ENCODE data around the gene GRK5. TPM values are rescaled to one million over a fixed set of nuclear protein-coding genes. Genes with fewer than 3 reads are reported as not detected.

GRK5 gene
- total RNA-seq, 1 donor from 2014 or later = 21.3 TPM

DNA sequence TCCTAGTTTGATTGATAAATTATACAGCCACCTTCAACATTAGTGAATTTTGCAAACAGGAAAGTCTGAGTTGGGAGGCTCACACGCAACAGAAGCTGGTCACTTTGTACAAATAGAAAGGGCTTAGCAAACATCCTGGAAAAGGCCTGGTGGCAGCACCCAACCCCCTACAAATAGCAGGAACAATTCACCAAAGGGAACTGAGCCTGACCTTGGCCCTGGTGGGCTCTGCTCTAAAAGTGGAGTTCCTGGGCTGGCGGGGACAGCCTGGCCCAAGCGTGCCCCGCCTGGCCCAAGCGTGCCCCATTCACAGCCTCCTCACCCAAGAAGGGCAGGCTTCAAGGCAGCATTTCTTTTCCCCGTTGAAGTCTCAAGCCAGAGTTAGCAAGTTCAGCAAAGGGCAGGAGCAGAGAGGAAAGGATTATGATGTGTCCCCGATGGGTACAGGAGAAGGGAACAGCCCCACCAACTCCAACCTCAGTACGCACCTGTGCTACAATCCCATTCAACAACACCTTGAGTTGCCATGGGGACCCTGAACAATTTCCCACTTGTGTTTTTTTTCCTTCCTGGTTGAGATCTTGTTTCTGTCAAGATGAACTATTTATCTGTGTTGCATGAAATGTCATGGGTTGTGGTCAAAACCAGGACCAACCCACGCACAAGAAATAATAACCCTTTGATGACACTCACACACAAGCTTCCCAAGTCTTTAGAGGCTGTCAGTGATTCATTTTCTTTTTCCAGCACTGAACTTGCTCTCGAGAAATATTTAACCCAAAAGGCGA lies 291.7 kb downstream of the GRK5 start:
- intact Hi-C loops (cut with micrococcal nuclease) = no loop called here
- ChIA-PET POLR2A (interaction anchor here (0.9 kb wide), 1 partner anchor 193 kb away, joined by 4 read pairs; no protein-coding TSS in a partner anchor), CTCF (interaction anchor here (0.9 kb wide), 1 partner anchor 9 kb away, joined by 3 read pairs; no protein-coding TSS in a partner anchor)
- no peaks in the 10 kb centered on the region for H3K27me3 Mint-ChIP-seq
- DNase-seq = no peak
- no peaks in the 10 kb centered on the region for H3K9me3 Mint-ChIP-seq
- H3K4me3 Mint-ChIP-seq = no peak overlapping the region
- no peak for TF ChIP-seq CTCF (IDR thresholded peaks at IDR 0.05)
- no peak overlapping the region for H3K27ac Mint-ChIP-seq
- peaks cover 22% of the 10 kb centered on the region for H3K4me1 Mint-ChIP-seq
- H3K36me3 Mint-ChIP-seq (ENCODE audit: low read depth) = peaks cover 10% of the 10 kb centered on the region
- no peak for ATAC-seq (ENCODE audit: low read depth)

DNA sequence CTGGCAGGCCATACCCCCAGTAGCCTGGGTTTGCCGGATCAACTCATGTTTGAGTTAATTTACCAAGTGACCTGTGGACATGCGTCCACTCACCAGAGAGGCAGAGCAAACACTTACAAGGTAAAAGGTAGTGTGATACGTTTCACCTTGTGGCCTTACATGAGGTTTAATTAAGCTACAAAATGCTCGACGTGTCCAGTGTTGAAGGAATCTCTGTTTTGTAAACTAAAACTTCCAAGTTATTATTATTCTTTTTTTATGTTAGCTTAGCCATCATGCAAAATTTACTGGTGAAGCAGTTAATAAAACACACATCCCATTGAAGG lies 292.3 kb downstream of the GRK5 start:
- H3K9me3 Mint-ChIP-seq = no peaks in the 10 kb centered on the region

GRCh38 chr10:119500123-119500795 lies 292.9 kb downstream of the GRK5 start:
- TF ChIP-seq CTCF (IDR thresholded peaks at IDR 0.05) = no peak
- no peaks in the 10 kb centered on the region for H3K27me3 Mint-ChIP-seq
- H3K4me3 Mint-ChIP-seq = no peak overlapping the region
- ATAC-seq (ENCODE audit: low read depth) (no peak), DNase-seq (no peak)
- POLR2A ChIA-PET = interaction anchor here (0.6 to 0.9 kb wide), 2 partner anchors 14 to 194 kb away, joined by 4 read pairs; no protein-coding TSS in a partner anchor
- intact Hi-C loops (cut with micrococcal nuclease) = loop anchor here (5.0 kb wide), 1 partner anchor 42 kb away; the partner anchor contains the start of gene RGS10
- peaks cover 13% of the 10 kb centered on the region for H3K36me3 Mint-ChIP-seq (ENCODE audit: low read depth)
- peaks cover 19% of the 10 kb centered on the region for H3K4me1 Mint-ChIP-seq
- CTCF ChIA-PET = interaction anchor here (0.9 to 1.0 kb wide), 2 partner anchors 11 to 43 kb away, joined by 3 to 5 read pairs; no protein-coding TSS in a partner anchor
- H3K9me3 Mint-ChIP-seq = no peaks in the 10 kb centered on the region
- no peak overlapping the region for H3K27ac Mint-ChIP-seq

More for the DNA sequence above, 292.3 kb downstream of the GRK5 start:
- ATAC-seq (ENCODE audit: low read depth) (no peak), DNase-seq (no peak)
- Mint-ChIP-seq H3K4me3 (no peak overlapping the region), H3K36me3 (ENCODE audit: low read depth) (peaks cover 10% of the 10 kb centered on the region), H3K27ac (no peak overlapping the region), H3K4me1 (peaks cover 19% of the 10 kb centered on the region), H3K27me3 (no peaks in the 10 kb centered on the region)
- intact Hi-C loops (cut with micrococcal nuclease) = loop anchor here (5.0 kb wide), 1 partner anchor 43 kb away; the partner anchor contains the start of gene RGS10
- ChIA-PET POLR2A (interaction anchor here (0.9 kb wide), 1 partner anchor 194 kb away, joined by 4 read pairs; no protein-coding TSS in a partner anchor), CTCF (interaction anchor here (0.9 kb wide), 1 partner anchor 10 kb away, joined by 3 read pairs; no protein-coding TSS in a partner anchor)
- TF ChIP-seq CTCF (IDR thresholded peaks at IDR 0.05) = no peak

- ChIA-PET POLR2A (interaction anchor here (0.6 kb wide), 1 partner anchor 14 kb away, joined by 4 read pairs; no protein-coding TSS in a partner anchor), CTCF (interaction anchor here (1.0 kb wide), 1 partner anchor 42 kb away, joined by 5 read pairs; no protein-coding TSS in a partner anchor)
- no peaks in the 10 kb centered on the region for H3K27me3 Mint-ChIP-seq
- H3K9me3 Mint-ChIP-seq = no peaks in the 10 kb centered on the region
- peaks cover 19% of the 10 kb centered on the region for H3K4me1 Mint-ChIP-seq
- intact Hi-C loops (cut with micrococcal nuclease) = loop anchor here (5.0 kb wide), 1 partner anchor 41 kb away; the partner anchor contains the start of gene RGS10
- ATAC-seq (ENCODE audit: low read depth) = no peak
- no peak for TF ChIP-seq CTCF (IDR thresholded peaks at IDR 0.05)
- H3K36me3 Mint-ChIP-seq (ENCODE audit: low read depth) = peaks cover 17% of the 10 kb centered on the region
- H3K27ac Mint-ChIP-seq = no peak overlapping the region
- no peak overlapping the region for H3K4me3 Mint-ChIP-seq
- no peak for DNase-seq
Observed at GRCh38 chr10:119500821-119501220, 293.4 kb downstream of the GRK5 start.

Data from activated B cell treated with CpG ODN at 0.5 μM for 24 hours (primary cell).